ENCODE measurements around the gene FHIT. TPM values are rescaled to one million over a fixed set of nuclear protein-coding genes. Genes with fewer than 3 reads are reported as not detected.

The FHIT gene
- total RNA-seq, 2 experiments from 2014 or later, result 86.0 to 90.6 TPM

DNA sequence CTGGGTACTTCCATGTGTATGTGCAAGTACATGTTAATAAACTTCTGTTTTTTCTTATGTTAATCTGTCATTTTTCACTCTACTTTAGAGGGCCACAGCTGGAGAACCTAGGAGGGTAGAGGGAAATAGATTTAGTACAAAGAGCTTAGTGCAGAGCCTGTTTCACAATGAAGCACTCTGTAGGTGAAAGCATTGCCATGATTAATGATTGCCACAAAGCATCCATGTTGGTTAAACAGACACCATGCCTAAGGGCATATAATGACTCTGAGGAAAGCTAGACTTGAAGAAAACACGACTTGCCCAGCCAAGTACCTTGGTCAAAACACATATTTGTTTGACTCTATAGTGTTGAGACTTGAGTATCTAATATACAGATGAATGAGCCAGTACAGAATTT is 338.4 kb downstream of the FHIT start:
- Mint-ChIP-seq H3K9me3 (peaks cover 3% of the 10 kb centered on the region), H3K36me3 (ENCODE audit: low read depth) (no peaks in the 10 kb centered on the region), H3K27me3 (no peaks in the 10 kb centered on the region), H3K4me3 (no peak overlapping the region), H3K4me1 (ENCODE audit: low read depth) (no peaks in the 10 kb centered on the region), H3K27ac (no peak overlapping the region)
- POLR2A ChIA-PET, result no interaction called here
- no peaks in the 10 kb centered on the region for H3K4me1 ChIP-seq (ENCODE audit: insufficient read depth, low read length)
- TF ChIP-seq, protein P1, sequence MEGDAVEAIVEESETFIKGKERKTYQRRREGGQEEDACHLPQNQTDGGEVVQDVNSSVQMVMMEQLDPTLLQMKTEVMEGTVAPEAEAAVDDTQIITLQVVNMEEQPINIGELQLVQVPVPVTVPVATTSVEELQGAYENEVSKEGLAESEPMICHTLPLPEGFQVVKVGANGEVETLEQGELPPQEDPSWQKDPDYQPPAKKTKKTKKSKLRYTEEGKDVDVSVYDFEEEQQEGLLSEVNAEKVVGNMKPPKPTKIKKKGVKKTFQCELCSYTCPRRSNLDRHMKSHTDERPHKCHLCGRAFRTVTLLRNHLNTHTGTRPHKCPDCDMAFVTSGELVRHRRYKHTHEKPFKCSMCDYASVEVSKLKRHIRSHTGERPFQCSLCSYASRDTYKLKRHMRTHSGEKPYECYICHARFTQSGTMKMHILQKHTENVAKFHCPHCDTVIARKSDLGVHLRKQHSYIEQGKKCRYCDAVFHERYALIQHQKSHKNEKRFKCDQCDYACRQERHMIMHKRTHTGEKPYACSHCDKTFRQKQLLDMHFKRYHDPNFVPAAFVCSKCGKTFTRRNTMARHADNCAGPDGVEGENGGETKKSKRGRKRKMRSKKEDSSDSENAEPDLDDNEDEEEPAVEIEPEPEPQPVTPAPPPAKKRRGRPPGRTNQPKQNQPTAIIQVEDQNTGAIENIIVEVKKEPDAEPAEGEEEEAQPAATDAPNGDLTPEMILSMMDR (IDR thresholded peaks at IDR 0.05), result no peak
- CTCF ChIA-PET, result no interaction called here
- no peaks in the 10 kb centered on the region for H3K27me3 ChIP-seq (ENCODE audit: control insufficient read depth in 1 of 2, insufficient read depth in 2 of 2, low read length in 2 of 2)
- ATAC-seq (ENCODE audit: poor library complexity) (no peak), DNase-seq (no peak)
- peaks cover 0 to 8% of the 10 kb centered on the region in 2 experiments for H3K9me3 ChIP-seq (ENCODE audit: control insufficient read depth in 1 of 2, insufficient read depth in 1 of 2, low read length in 2 of 2)
- H3K36me3 ChIP-seq (ENCODE audit: insufficient read depth, low read length), result no peaks in the 10 kb centered on the region
- intact Hi-C loops (cut with DNase I, micrococcal nuclease), result no loop called here
- no peak overlapping the region for H3K27ac ChIP-seq (ENCODE audit: low read depth in 1 of 2, low read length in 2 of 2)
- no peak overlapping the region for H3K4me3 ChIP-seq (ENCODE audit: low read length)

- no peaks in the 10 kb centered on the region for H3K4me1 ChIP-seq (ENCODE audit: insufficient read depth, low read length)
- H3K27me3 ChIP-seq (ENCODE audit: control insufficient read depth in 1 of 2, insufficient read depth in 2 of 2, low read length in 2 of 2), result no peaks in the 10 kb centered on the region
- H3K4me3 Mint-ChIP-seq, result no peak overlapping the region
- H3K36me3 ChIP-seq (ENCODE audit: insufficient read depth, low read length), result no peaks in the 10 kb centered on the region
- no peaks in the 10 kb centered on the region for H3K4me1 Mint-ChIP-seq (ENCODE audit: low read depth)
- intact Hi-C loops (cut with DNase I, micrococcal nuclease), result no loop called here
- DNase-seq (no peak), ATAC-seq (ENCODE audit: poor library complexity) (no peak)
- H3K9me3 Mint-ChIP-seq, result peaks cover 3% of the 10 kb centered on the region
- peaks cover 0 to 8% of the 10 kb centered on the region in 2 experiments for H3K9me3 ChIP-seq (ENCODE audit: control insufficient read depth in 1 of 2, insufficient read depth in 1 of 2, low read length in 2 of 2)
- no peak overlapping the region for H3K27ac Mint-ChIP-seq
- ChIA-PET CTCF (no interaction called here), POLR2A (no interaction called here)
- TF ChIP-seq, protein P1 (IDR thresholded peaks at IDR 0.05), result no peak
- H3K36me3 Mint-ChIP-seq (ENCODE audit: low read depth), result no peaks in the 10 kb centered on the region
- H3K27me3 Mint-ChIP-seq, result no peaks in the 10 kb centered on the region
- no peak overlapping the region for H3K4me3 ChIP-seq (ENCODE audit: low read length)
- H3K27ac ChIP-seq (ENCODE audit: low read depth in 1 of 2, low read length in 2 of 2), result no peak overlapping the region
Observed at GRCh38 chr3:60912142-60912541, 339.1 kb downstream of the FHIT start.

GRCh38 chr3:60909526-60909925 is 341.7 kb downstream of the FHIT start:
- ChIA-PET POLR2A (no interaction called here), CTCF (no interaction called here)
- intact Hi-C loops (cut with DNase I, micrococcal nuclease), result no loop called here
- no peaks in the 10 kb centered on the region for H3K4me1 ChIP-seq (ENCODE audit: insufficient read depth, low read length)
- H3K9me3 ChIP-seq (ENCODE audit: control insufficient read depth in 1 of 2, insufficient read depth in 1 of 2, low read length in 2 of 2), result peaks cover 0 to 8% of the 10 kb centered on the region in 2 experiments
- Mint-ChIP-seq H3K27me3 (no peaks in the 10 kb centered on the region), H3K27ac (no peak overlapping the region), H3K9me3 (peaks cover 3% of the 10 kb centered on the region), H3K4me1 (ENCODE audit: low read depth) (no peaks in the 10 kb centered on the region), H3K36me3 (ENCODE audit: low read depth) (no peaks in the 10 kb centered on the region), H3K4me3 (no peak overlapping the region)
- H3K36me3 ChIP-seq (ENCODE audit: insufficient read depth, low read length), result no peaks in the 10 kb centered on the region
- H3K27me3 ChIP-seq (ENCODE audit: control insufficient read depth in 1 of 2, insufficient read depth in 2 of 2, low read length in 2 of 2), result no peaks in the 10 kb centered on the region
- ATAC-seq (ENCODE audit: poor library complexity) (no peak), DNase-seq (no peak)
- no peak overlapping the region for H3K4me3 ChIP-seq (ENCODE audit: low read length)
- TF ChIP-seq, protein P1 (IDR thresholded peaks at IDR 0.05), result no peak
- no peak overlapping the region for H3K27ac ChIP-seq (ENCODE audit: low read depth in 1 of 2, low read length in 2 of 2)

Data from CD4-positive, alpha-beta T cell (primary cell).